Ovary (tissue), 3 donors: ENCODE data around the gene SCAPER.

ENCODE experiments used
- CTCF ChIP-seq, 3 donors: fragments of 450-650 bp in 2 of 3; fragments of 200-600 bp in 1 of 3; IDR thresholded peaks; one replicate each; pipeline versions ENCODE4 v1.5.1 to v1.8.0; 2016 to 2022; ENCODE audit warnings: antibody characterized with exemption in 3 of 3, mild to moderate bottlenecking in 1 of 3
- EP300 ChIP-seq: sonication (generic); formaldehyde crosslinking; IDR thresholded peaks from one replicate; pipeline ENCODE4 v1.6.1; 2017; ENCODE audit warnings: antibody characterized with exemption
- POLR2A ChIP-seq: fragments of 450-650 bp; IDR thresholded peaks from one replicate; pipeline ENCODE4 v1.6.1; 2017; ENCODE audit warnings: antibody characterized with exemption, mild to moderate bottlenecking, moderate library complexity
- donor health status: DM: no; HTN: no; CAD: no.

- TF ChIP-seq CTCF (IDR thresholded peaks at IDR 0.05): no peak
- no peak for TF ChIP-seq POLR2A
- TF ChIP-seq EP300: no peak
Measured at GRCh38 chr15:76669521-76670207, 235.5 kb downstream of the SCAPER start.
